Measurements from ENCODE around the gene GDPGP1.
"Not testable (repeated sequence)": the region's sequence is repeated elsewhere in the genome, so short reads cannot be mapped to it uniquely, and the experiment has no call there.

The GDPGP1 gene

GRCh38 chr15:90259524-90259923 is 25.5 kb downstream of the GDPGP1 start:
- DNase-seq (ENCODE audit: low read depth in 2 of 2, low spot score in 1 of 2): no peak

- DNase-seq (ENCODE audit: low read depth in 2 of 2, low spot score in 1 of 2): not testable (repeated sequence)
These were observed 26.7 kb downstream of the GDPGP1 start for GRCh38 chr15:90260731-90261130.

- DNase-seq (ENCODE audit: low read depth in 2 of 2, low spot score in 1 of 2): no peak
These were observed 27.8 kb downstream of the GDPGP1 start for GRCh38 chr15:90261811-90262210.

- no peak for DNase-seq (ENCODE audit: low read depth in 2 of 2, low spot score in 1 of 2)
These were observed 28.4 kb downstream of the GDPGP1 start for GRCh38 chr15:90262426-90262825.

DNA sequence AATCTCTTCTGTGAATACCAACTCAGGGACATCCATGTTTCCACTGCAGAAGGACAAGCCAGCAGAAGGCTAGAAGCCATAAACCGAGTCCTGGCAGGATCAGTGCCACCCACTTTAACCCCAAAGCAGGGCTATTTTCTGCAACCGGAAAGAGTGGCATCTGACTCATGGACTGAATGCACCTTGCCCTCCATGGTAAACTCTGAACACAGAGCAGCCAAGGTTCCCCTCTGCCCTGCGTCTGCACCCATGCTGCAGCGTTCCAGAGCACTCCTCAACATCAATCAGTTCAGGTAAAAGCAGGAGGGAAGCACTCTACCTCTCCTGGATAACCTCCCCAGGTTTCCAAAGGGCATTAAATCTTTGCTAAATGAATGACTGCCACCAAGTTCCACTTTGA is 30.7 kb downstream of the GDPGP1 start:
- no peak for DNase-seq (ENCODE audit: low read depth in 2 of 2, low spot score in 1 of 2)

DNA sequence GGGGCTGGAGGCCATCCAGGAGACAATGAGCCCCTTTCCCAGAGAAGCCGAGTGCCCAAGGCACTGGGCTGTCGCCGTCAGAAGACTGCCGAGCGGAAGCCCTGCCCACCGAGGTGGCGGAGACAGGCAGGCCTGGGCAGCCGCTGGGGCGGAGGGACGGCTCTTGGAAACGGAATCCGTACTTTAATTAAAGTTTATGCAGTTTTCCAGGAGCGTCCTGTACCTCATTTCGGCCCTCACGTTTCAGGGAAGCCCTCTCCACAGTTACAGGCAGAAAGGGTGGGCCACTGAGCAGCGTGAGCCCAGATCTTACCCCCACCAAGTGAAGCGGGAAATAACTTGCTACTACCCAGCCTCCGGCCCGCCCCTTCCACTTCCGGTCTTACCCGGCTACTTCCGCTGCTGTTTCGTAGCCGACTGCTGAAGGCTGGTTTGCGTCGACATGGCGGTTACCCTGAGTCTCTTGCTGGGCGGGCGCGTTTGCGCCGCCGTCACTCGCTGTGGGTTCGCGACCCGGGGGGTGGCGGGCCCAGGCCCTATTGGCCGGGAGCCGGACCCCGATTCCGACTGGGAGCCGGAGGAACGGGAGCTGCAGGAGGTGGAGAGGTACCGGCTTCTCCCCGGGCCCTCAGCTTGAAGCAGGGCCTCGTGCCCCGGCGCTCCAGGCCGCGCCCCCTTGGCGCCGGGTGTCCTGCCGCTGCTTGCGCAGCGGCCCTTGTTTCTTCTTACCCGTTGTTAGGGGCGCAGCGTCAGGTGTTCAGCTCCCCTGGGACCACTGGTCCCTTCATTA is 31.5 kb downstream of the GDPGP1 start, which contains the start of gene NGRN:
Gene NGRN, plus strand, starts transcription at position 402 of the 790 bp plus-strand sequence. Its CDS starts 41 bp downstream, at position 443.
- DNase-seq (ENCODE audit: low read depth in 2 of 2, low spot score in 1 of 2): peak; percentile 78 to 84

DNA sequence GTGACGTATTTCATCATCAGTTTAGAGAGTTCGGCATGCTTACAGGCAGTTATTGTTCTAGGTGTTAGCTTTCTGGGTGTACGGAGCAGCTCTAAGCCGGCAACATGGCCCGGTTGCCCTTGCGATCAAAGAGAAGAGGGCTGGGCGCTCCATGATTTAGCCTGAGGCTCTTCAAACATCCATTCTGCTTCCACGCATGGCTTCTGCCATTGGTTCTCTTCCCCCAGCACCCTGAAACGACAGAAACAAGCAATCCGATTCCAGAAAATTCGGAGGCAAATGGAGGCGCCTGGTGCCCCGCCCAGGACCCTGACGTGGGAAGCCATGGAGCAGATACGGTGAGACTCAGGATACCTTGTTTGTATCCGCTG is 32.0 kb downstream of the GDPGP1 start:
- peak in 1 of 2 donors; percentile 8 for DNase-seq (ENCODE audit: low read depth in 2 of 2, low spot score in 1 of 2)

DNA sequence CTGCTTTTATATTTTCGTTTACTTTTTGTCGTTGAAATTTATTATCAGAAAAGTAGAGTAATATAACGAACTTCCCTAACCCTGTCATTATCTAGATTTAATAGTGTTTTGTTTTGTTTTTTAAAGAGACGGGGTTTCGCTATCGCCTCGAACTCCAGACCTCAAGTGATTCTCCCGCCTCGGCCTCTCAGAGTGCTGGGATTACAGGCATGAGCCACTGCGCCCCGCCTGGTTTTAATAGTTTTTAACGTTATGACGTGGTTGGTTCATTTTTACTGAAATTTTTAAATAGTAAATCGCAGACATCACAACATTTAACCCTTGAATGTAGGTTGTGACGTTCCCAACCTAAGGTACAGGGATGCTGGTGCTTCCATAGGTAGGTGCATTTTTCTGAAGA is 32.5 kb downstream of the GDPGP1 start:
- no peak for DNase-seq (ENCODE audit: low read depth in 2 of 2, low spot score in 1 of 2)

- DNase-seq (ENCODE audit: low read depth in 2 of 2, low spot score in 1 of 2): no peak
These were observed 34.4 kb downstream of the GDPGP1 start for GRCh38 chr15:90268415-90268814.

GRCh38 chr15:90270502-90271150 is 36.6 kb downstream of the GDPGP1 start:
- DNase-seq (ENCODE audit: low read depth in 2 of 2, low spot score in 1 of 2): no peak

GRCh38 chr15:90271459-90272166 is 37.6 kb downstream of the GDPGP1 start:
- no peak for DNase-seq (ENCODE audit: low read depth in 2 of 2, low spot score in 1 of 2)

GRCh38 chr15:90278467-90278866 is 44.5 kb downstream of the GDPGP1 start:
- DNase-seq (ENCODE audit: low read depth in 2 of 2, low spot score in 1 of 2): not testable (repeated sequence)

DNA sequence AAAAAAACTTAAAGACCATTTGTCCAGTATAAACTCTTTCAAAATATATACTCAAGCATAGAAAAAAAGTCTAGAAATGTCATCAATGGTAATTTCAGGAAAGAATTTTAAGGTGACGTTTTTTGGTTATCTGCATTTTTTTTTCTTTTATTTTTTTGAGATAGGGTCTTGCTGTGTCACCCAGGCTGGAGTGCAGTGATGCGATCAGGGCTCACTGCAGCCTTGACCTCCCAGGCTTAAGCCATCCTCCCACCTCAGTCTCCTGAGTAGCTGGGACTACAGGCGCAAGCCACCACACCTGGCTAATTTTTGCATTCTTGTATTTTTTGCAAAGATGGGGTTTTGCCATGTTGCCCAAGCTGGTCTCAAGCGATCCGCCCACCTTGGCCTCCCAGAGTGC is 46.7 kb downstream of the GDPGP1 start:
- DNase-seq (ENCODE audit: low read depth in 2 of 2, low spot score in 1 of 2): not testable (repeated sequence)

DNA sequence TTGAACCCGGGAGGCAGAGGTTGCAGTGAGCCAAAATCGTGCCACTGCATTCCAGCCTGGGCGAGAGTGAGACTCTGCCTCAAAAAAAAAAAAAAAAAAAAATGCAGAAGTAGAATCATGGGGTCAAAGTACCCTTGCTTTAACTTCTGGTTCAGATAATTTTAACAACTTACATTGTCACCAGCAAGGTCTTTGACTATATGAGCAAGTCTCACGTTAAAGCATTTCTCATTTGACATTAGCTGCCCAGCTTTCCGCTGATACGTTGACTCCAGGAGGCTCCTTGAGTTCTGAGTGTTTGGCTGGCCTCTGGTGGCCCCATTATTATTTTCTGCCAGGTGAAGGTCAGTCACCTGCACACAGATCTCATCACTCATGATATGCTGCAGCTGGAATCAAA is 47.6 kb downstream of the GDPGP1 start:
- not testable (repeated sequence) for DNase-seq (ENCODE audit: low read depth in 2 of 2, low spot score in 1 of 2)

GRCh38 chr15:90286678-90287077 is 52.7 kb downstream of the GDPGP1 start:
- DNase-seq (ENCODE audit: low read depth in 2 of 2, low spot score in 1 of 2): no peak

DNA sequence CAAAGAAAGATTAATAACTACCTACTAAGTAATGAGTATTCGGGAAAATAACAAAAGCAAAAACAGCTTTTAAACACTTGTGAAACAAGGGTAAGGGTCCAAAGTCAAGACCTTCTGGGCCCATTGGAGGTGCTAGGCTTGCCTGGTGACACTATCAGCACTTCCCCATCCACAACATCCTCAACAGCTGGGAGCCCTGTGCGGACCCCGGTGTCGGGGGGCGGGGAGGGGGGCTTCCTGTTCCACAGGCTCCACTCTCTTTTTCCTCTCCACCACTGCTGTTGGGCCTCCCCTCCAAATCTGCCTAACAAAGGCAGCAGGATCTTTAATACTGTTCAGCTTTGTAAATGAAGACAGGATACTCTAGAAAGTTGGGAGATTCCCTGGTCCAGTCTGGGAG is 53.1 kb downstream of the GDPGP1 start:
- DNase-seq (ENCODE audit: low read depth in 2 of 2, low spot score in 1 of 2): no peak

- DNase-seq (ENCODE audit: low read depth in 2 of 2, low spot score in 1 of 2): no peak
These were observed 53.9 kb downstream of the GDPGP1 start for GRCh38 chr15:90287946-90288345.

GRCh38 chr15:90291679-90292356 is 57.8 kb downstream of the GDPGP1 start:
- DNase-seq (ENCODE audit: low read depth in 2 of 2, low spot score in 1 of 2): no peak

DNA sequence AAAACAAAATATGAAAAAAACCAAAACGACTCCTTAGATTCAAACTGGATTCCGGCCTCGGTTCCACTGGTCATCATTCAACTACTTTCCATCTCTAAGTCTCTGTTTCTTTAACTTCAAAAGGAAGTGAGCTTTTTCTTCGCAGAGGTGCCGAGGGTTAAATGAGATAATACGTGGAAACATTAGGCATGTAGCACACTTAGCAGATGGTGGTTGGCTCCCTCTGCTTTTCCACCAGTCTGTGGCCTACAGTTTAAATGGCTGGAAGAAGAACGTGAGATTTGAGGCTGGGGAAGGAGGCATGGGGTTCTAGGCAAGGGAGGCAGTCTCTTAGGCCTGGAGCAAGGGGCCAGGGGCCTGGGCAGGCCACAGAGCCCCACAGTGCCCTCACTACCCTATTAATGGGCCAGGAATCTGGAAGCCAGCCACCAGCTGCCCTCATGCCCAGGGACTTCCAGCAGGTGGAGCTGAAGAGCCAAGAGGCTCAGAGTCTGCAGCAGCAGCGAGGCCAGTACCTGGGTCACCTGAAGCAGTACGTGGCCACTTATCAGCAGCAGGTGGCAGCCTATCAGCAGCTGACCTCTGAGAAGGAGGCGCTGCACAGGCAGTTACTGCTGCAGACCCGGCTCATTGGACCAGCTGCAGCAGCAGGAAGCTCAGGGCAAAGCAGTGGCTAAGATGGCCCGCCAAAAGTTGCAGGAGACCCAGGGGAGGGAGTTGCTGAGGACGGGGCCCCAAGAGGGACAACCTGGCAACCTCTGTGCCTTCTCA is 59.2 kb downstream of the GDPGP1 start:
- peak; percentile 26 to 37 for DNase-seq (ENCODE audit: low read depth in 2 of 2, low spot score in 1 of 2)

DNA sequence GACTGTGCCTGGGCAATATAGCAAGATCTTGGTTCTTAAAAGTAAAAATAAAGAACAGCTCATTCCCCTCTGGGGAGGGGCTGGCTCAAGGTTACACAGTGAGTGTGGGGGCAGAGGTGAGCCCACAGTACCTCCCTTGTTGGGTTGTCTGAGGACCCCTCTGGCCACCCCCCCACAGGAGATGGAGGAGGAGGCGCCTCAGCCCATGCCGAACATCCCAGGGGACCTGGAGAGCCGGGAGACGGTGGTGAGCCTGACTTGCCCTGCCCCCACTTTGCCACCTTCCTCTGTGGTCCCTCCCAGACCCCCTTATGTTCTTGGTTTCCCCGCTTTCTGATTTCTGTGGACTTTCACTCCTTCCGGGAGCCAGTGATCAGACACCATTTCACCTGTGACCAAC is 60.1 kb downstream of the GDPGP1 start:
- DNase-seq (ENCODE audit: low read depth in 2 of 2, low spot score in 1 of 2): no peak

Measured in stimulated activated CD8-positive, alpha-beta memory T cell treated with anti-CD3 and anti-CD28 coated beads, Interleukin-4, amount 100 ng/mL, for 1 hour (primary cell).